K562 (cell line): ENCODE measurements around the gene PRSS22. TPM values are rescaled to one million over a fixed set of nuclear protein-coding genes. Genes with fewer than 3 reads are reported as not detected.

ENCODE experiments used
- ARNT ChIP-seq, 2 experiments: fragments of 450-650 bp; IDR thresholded peaks; 2 replicates each; pipeline ENCODE4 v1.6.1; 2016; ENCODE audit warnings: mild to moderate bottlenecking in 1 of 2
- ETS1 ChIP-seq: conservative IDR thresholded peaks from 2 replicates; pipeline ENCODE4 v1.6.1; 2011; ENCODE audit warnings: low read depth, mild to moderate bottlenecking, low read length; ENCODE audit not compliant: control insufficient read depth
- EWSR1 ChIP-seq: fragments of 450-650 bp; IDR thresholded peaks from 2 replicates; pipeline ENCODE4 v1.6.1; 2018; ENCODE audit warnings: borderline replicate concordance, mild to moderate bottlenecking, low read depth, moderate library complexity; ENCODE audit not compliant: partially characterized antibody
- FOXM1 ChIP-seq, 2 experiments: fragments of 450-650 bp in 1 of 2; sonication (generic) in 1 of 2; formaldehyde crosslinking in 1 of 2; IDR thresholded peaks; 2 replicates each; pipeline versions ENCODE4 v1.6.1 to v1.9.0; 2017 to 2022; ENCODE audit warnings: low read depth in 2 of 2, mild to moderate bottlenecking in 2 of 2, missing genetic modification reagents in 1 of 2, moderate library complexity in 1 of 2
- GABPB2 ChIP-seq: fragments of 250-450 bp; sonication (Bioruptor Pico); conservative IDR thresholded peaks from 2 replicates; pipeline ENCODE4 v1.5.1; 2021; ENCODE audit warnings: mild to moderate bottlenecking
- HCFC1 ChIP-seq: IDR thresholded peaks from 2 replicates; pipeline ENCODE4 v1.6.1; 2012; ENCODE audit warnings: low read depth, low read length, improper control_type of control experiment
- HES1 ChIP-seq: fragments of 450-650 bp; IDR thresholded peaks from 2 replicates; pipeline ENCODE4 v1.6.1; 2016; ENCODE audit warnings: low read depth, mild to moderate bottlenecking, moderate library complexity
- MBD2 ChIP-seq: sonication (generic); IDR thresholded peaks from 2 replicates; pipeline ENCODE4 v1.6.1; 2016; ENCODE audit warnings: low read depth, borderline replicate concordance
- MCM7 ChIP-seq, 2 experiments: fragments of 450-650 bp; IDR thresholded peaks; 2 replicates each; pipeline ENCODE4 v1.6.1; 2016 to 2018
- MITF ChIP-seq: IDR thresholded peaks from 2 replicates; pipeline ENCODE4 v1.6.1; 2014; ENCODE audit warnings: antibody characterized with exemption
- MNT ChIP-seq, 2 experiments: fragments of 450-650 bp; conservative IDR thresholded peaks; 2 replicates each; pipeline ENCODE4 v1.6.1; 2017; ENCODE audit warnings: mild to moderate bottlenecking in 2 of 2, moderate library complexity in 2 of 2
- MXI1 ChIP-seq: IDR thresholded peaks from 2 replicates; pipeline ENCODE4 v1.6.1; 2011; ENCODE audit warnings: low read depth, mild to moderate bottlenecking, improper control_type of control experiment, low read length
- PRMT5 ChIP-seq: sonication (generic); formaldehyde crosslinking; IDR thresholded peaks from 2 replicates; pipeline ENCODE4 v1.5.0; 2020; ENCODE audit warnings: missing genetic modification reagents
- SP1 ChIP-seq: sonication (generic); formaldehyde crosslinking; IDR thresholded peaks from 2 replicates; pipeline ENCODE4 v1.8.1; 2022; ENCODE audit warnings: mild to moderate bottlenecking, missing genetic modification reagents
- U2AF1 ChIP-seq: fragments of 200-400 bp; formaldehyde crosslinking; optimal IDR thresholded peaks from 2 replicates; pipeline ENCODE3; 2017; ENCODE audit warnings: mild to moderate bottlenecking, low read depth, low read length, moderate library complexity
- polyA plus RNA-seq, 8 experiments: library from polyadenylated mRNA; depleted of rRNA in 4 of 8; stranded (reverse) in 5 of 8; unstranded in 3 of 8; fragments of >200 nt; fragmentation: Nextera tagmentation in 2 of 8; fragmentation: Illumina TruSeq in 1 of 8; extraction: Ambion mirVana in 2 of 8; extraction: Trizol in 1 of 8; gene quantifications; 2 replicates each; pipeline versions ENCODE4 v1.2.1 to v1.2.3, GENCODE V29; 2011 to 2014; ENCODE audit warnings: inconsistent platforms in 1 of 8, missing spikeins in 1 of 8
- total RNA-seq, 7 experiments: library from RNA; depleted of rRNA in 6 of 7; stranded (reverse); fragments of >200 nt in 6 of 7; fragmentation: Illumina TruSeq in 2 of 7; extraction: Trizol in 2 of 7; gene quantifications; 2 replicates each; pipeline versions ENCODE4 v1.2.1 to v1.2.3, GENCODE V29; 2011 to 2021; ENCODE audit warnings: low replicate concordance in 1 of 7
- TF ChIP-seq, protein P1 (sequence below): fragments of 450-650 bp; IDR thresholded peaks from 2 replicates; pipeline ENCODE4 v1.6.1; 2014; ENCODE audit warnings: low read depth, mild to moderate bottlenecking, moderate library complexity, borderline replicate concordance
- TF ChIP-seq, protein P2 (sequence below): fragments of 450-650 bp; formaldehyde crosslinking; IDR thresholded peaks from 2 replicates; pipeline ENCODE4 v1.4.0; 2020; ENCODE audit warnings: mild to moderate bottlenecking
- TF ChIP-seq, protein P3 (sequence below): fragments of 450-650 bp; IDR thresholded peaks from 2 replicates; pipeline ENCODE4 v1.6.1; 2016

The PRSS22 gene
- total and polyA plus RNA-seq, 9 of the 15 experiments (the other 6 are each of a cell fraction or from before 2014, with no cell fraction given): 0.13 to 0.42 TPM; not detected in 7

DNA sequence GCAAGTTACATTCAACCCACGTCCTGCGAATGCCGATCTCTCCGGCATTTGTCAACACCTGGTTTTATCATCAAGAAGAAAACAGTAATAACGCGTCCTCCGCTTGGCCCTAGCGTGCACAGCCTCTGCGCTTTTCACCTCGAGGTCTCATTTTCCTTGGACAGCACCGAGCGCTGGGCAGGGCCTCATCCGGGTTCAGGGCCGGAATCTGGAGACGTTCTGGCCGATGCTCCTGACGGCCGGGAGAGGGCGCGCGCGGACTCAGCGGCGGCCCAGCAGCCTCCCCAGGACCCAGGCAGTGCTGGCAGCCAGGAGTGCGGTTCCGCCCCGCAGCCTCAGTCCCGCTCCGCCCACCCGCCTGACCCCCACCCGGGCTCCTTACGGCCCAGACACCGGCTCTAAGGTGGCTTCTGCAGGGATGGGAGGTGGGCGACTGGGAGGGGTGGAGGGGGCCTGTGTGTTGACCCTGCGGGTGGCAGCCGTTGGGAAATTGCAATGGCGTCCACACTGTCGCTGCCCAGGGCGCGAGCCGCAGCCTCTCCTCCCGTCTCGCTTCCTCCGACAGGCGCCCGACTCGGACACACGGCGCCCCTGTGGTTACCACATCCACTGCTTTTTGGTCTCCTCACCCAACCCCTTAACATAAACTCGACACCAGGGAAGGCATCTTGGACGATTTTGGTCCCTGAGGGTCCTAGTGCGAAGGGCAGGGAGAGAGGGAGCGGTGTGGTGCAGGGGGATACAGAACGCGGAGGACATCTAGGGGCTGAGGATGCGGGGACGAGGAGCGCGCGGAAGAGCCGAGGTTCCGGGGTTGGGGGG lies 46.3 kb upstream of the PRSS22 start (continued):
- peak; percentile 47; the same call in 1 of the 2 replicates for TF ChIP-seq ETS1
- TF ChIP-seq GABPB2 (CRISPR knock-in tag): no peak
- TF ChIP-seq PRMT5 (CRISPR knock-in tag): no peak
- TF ChIP-seq HCFC1: peak; percentile 52; the same call in 1 of the 2 replicates
- TF ChIP-seq EWSR1: no peak
- no peak for TF ChIP-seq ARNT (IDR thresholded peaks at IDR 0.05)
- no peak for TF ChIP-seq MCM7 (IDR thresholded peaks at IDR 0.05)
- TF ChIP-seq, protein P1, sequence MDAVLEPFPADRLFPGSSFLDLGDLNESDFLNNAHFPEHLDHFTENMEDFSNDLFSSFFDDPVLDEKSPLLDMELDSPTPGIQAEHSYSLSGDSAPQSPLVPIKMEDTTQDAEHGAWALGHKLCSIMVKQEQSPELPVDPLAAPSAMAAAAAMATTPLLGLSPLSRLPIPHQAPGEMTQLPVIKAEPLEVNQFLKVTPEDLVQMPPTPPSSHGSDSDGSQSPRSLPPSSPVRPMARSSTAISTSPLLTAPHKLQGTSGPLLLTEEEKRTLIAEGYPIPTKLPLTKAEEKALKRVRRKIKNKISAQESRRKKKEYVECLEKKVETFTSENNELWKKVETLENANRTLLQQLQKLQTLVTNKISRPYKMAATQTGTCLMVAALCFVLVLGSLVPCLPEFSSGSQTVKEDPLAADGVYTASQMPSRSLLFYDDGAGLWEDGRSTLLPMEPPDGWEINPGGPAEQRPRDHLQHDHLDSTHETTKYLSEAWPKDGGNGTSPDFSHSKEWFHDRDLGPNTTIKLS: no peak
- peak; percentile 41 to 50; a peak in 3 of 4 replicates for TF ChIP-seq MNT (conservative IDR thresholded peaks at IDR 0.05)
- TF ChIP-seq U2AF1: no peak
- TF ChIP-seq, protein P2, sequence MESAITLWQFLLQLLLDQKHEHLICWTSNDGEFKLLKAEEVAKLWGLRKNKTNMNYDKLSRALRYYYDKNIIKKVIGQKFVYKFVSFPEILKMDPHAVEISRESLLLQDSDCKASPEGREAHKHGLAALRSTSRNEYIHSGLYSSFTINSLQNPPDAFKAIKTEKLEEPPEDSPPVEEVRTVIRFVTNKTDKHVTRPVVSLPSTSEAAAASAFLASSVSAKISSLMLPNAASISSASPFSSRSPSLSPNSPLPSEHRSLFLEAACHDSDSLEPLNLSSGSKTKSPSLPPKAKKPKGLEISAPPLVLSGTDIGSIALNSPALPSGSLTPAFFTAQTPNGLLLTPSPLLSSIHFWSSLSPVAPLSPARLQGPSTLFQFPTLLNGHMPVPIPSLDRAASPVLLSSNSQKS: no peak
- peak; percentile 33; the same call in 1 of the 2 replicates for TF ChIP-seq MBD2
- TF ChIP-seq MXI1: no peak
- TF ChIP-seq, protein P3, sequence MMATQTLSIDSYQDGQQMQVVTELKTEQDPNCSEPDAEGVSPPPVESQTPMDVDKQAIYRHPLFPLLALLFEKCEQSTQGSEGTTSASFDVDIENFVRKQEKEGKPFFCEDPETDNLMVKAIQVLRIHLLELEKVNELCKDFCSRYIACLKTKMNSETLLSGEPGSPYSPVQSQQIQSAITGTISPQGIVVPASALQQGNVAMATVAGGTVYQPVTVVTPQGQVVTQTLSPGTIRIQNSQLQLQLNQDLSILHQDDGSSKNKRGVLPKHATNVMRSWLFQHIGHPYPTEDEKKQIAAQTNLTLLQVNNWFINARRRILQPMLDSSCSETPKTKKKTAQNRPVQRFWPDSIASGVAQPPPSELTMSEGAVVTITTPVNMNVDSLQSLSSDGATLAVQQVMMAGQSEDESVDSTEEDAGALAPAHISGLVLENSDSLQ: no peak
- TF ChIP-seq HES1: no peak
- no peak for TF ChIP-seq FOXM1 (IDR thresholded peaks at IDR 0.05; ENCODE audit: low read depth)
- TF ChIP-seq FOXM1 (CRISPR knock-in tag; IDR thresholded peaks at IDR 0.05; ENCODE audit: low read depth): no peak
- TF ChIP-seq MITF: peak; percentile 16; the same call in 1 of the 2 replicates
- TF ChIP-seq SP1 (CRISPR knock-in tag): no peak; the same call in 1 of the 2 replicates
